Measurements from ENCODE around the gene NLRP1. TPM values are rescaled to one million over a fixed set of nuclear protein-coding genes. Genes with fewer than 3 reads are reported as not detected.

Gene NLRP1
- total RNA-seq, 1 donor from 2014 or later: 33.2 TPM

- no peaks in the 10 kb centered on the region for H3K9me3 ChIP-seq
- no peaks in the 10 kb centered on the region for H3K27me3 ChIP-seq
- no peak for TF ChIP-seq CTCF (IDR thresholded peaks at IDR 0.05)
- no peak for ATAC-seq
- H3K4me3 ChIP-seq: no peak overlapping the region
- intact Hi-C loops (cut with DNase I): no loop called here
- H3K36me3 ChIP-seq: peaks cover 45% of the 10 kb centered on the region
- H3K27ac ChIP-seq: no peak overlapping the region
- DNase-seq: no peak
- no peaks in the 10 kb centered on the region for H3K4me1 ChIP-seq
These were observed 61.1 kb downstream of the NLRP1 start for GRCh38 chr17:5523249-5523648.

GRCh38 chr17:5522476-5522875 lies 61.8 kb downstream of the NLRP1 start:
- DNase-seq (peak; percentile 10), ATAC-seq (no peak)
- H3K4me1 ChIP-seq: no peaks in the 10 kb centered on the region
- H3K27me3 ChIP-seq: no peaks in the 10 kb centered on the region
- H3K36me3 ChIP-seq: peaks cover 37% of the 10 kb centered on the region
- no peaks in the 10 kb centered on the region for H3K9me3 ChIP-seq
- no peak overlapping the region for H3K27ac ChIP-seq
- H3K4me3 ChIP-seq: no peak overlapping the region
- intact Hi-C loops (cut with DNase I): no loop called here
- TF ChIP-seq CTCF (IDR thresholded peaks at IDR 0.05): no peak

GRCh38 chr17:5516060-5516792 lies 68.1 kb downstream of the NLRP1 start:
- Histone ChIP-seq H3K27ac (no peak overlapping the region), H3K36me3 (peaks cover 37% of the 10 kb centered on the region), H3K9me3 (no peaks in the 10 kb centered on the region), H3K4me3 (no peak overlapping the region), H3K27me3 (no peaks in the 10 kb centered on the region), H3K4me1 (no peaks in the 10 kb centered on the region)
- intact Hi-C loops (cut with DNase I): no loop called here
- TF ChIP-seq CTCF (IDR thresholded peaks at IDR 0.05): no peak
- ATAC-seq: peak; percentile 47
- peak; percentile 9 for DNase-seq

GRCh38 chr17:5514976-5515375 lies 69.3 kb downstream of the NLRP1 start:
- ATAC-seq (no peak), DNase-seq (peak; percentile 37)
- Histone ChIP-seq H3K4me3 (no peak overlapping the region), H3K4me1 (no peaks in the 10 kb centered on the region), H3K27ac (no peak overlapping the region), H3K9me3 (no peaks in the 10 kb centered on the region), H3K36me3 (peaks cover 24% of the 10 kb centered on the region), H3K27me3 (no peaks in the 10 kb centered on the region)
- intact Hi-C loops (cut with DNase I): no loop called here
- no peak for TF ChIP-seq CTCF (IDR thresholded peaks at IDR 0.05)

- DNase-seq (no peak), ATAC-seq (no peak)
- Histone ChIP-seq H3K27me3 (no peaks in the 10 kb centered on the region), H3K9me3 (no peaks in the 10 kb centered on the region), H3K4me1 (no peaks in the 10 kb centered on the region), H3K27ac (no peak overlapping the region), H3K36me3 (peaks cover 23% of the 10 kb centered on the region), H3K4me3 (no peak overlapping the region)
- intact Hi-C loops (cut with DNase I): no loop called here
- no peak for TF ChIP-seq CTCF (IDR thresholded peaks at IDR 0.05)
These were observed 70.7 kb downstream of the NLRP1 start for GRCh38 chr17:5513628-5514027.

Measured in upper lobe of right lung (tissue), 1 donor.